ENCODE measurements around the gene GLI1.
"Not testable (repeated sequence)": the region's sequence is repeated elsewhere in the genome, so short reads cannot be mapped to it uniquely, and the experiment has no call there.

GLI1 gene

DNA sequence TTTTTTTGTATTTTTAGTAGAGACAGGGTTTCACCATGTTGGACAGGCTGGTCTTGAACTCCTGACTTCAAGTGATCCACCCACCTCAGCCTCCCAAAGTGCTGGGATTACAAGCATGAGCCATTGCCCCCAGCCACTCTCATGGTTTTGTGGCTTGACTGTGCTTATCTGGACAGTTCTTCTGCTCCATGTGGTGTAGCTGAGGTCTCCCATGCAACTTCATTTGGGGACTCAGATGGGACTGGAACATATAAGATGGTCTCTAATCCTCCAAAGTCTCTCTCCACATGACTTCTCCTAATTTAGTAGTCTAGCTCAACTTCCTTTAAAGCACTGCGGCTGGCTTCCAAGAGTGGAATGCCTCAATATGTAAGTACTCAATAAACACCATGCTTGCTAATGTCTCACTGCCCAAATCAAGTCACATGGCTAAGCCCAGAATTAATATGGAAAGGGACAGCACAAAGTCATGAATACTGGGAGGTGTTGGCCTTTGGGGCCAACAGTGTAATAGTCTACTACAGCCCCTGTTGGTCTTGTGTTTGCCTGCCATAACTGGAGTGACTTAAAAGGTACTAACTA lies 17.6 kb upstream of the GLI1 start:
- no peak for DNase-seq (ENCODE audit: low read depth)

DNA sequence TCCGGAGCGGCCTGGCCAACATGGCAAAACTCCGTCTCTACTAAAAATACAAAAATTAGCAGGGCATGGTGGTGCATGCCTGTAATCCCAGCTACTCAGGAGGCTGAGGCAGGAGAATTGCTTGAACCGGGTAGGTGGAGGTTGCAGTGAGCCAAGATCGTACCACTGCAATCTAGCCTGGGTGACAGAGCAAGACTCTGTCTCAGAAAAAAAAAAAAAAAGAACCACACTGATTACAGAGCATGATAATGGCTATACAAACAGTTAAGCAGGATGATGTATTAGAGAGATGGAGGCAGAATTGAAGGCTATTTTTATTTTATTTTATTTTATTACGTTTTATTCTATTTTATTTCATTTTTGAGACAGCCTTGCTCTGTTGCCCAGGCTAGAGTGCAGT lies 15.2 kb upstream of the GLI1 start:
- DNase-seq (ENCODE audit: low read depth): not testable (repeated sequence)

DNA sequence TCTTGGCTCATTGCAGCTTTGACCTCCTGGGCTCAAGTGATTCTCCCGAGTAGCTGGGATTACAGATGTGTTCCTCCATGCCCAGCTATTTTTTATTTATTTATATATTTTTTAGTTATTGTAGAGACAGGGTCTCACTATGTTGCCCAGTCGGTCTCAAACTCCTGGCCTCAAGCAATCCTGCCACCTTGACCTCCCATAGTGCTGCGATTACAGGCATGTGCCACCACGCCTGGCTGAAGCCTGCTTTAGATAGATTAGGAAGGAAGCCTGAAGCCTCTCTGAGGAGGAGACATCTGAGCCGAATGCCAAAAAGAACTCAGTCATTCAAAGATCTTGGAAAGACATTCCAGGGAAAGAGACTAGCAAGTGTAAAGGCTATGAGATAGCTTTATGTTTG lies 14.8 kb upstream of the GLI1 start:
- DNase-seq (ENCODE audit: low read depth): no peak

DNA sequence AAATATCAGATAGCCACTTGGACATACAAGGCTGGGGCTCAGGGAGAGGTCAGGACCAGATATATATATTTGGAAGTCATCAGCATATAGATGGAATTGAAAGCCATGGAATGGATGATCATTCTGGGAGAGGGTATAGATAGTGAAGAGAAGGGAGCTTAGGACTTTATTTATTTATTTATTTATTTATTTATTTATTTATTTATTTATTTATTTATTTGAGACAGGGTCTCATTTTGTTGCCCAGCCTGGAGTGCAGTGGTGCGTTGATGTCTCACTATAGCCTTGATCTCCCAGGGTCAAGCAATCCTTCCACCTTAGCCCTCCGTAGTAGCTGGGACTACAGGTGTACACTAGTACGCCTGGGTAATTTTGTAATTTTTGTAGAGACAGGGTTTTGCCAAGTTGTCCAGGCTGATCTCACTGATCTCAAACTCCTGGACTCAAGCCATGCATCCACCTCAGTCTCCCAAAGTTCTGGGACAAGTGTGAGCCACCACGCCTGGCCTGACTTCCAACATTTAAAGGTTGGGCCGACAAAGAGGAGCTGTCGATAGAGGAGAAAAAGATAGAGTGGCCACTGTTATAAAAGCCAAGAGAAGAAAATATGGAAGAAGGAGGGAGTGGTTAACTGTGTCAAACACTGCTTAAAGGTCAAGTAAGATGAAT lies 13.2 kb upstream of the GLI1 start:
- DNase-seq (ENCODE audit: low read depth): no peak

DNA sequence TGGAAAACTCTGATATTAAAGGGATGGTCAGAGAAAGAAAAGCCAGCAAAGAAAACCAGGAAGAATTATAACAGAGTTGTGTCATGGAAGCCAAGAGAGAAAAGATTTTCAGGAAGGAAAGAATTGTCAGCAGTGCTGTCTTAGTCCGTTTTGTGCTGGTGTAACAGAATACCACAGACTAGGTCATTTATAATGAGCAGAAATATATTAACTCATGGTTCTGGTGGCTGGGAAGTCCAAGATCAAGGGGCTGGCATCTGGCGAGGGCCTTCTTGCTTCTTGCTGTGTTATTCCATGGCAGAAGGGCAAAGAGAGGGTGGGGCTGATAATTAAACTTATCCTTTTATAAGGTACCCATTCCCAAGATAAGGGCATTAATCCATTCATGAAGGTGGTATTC lies 10.9 kb upstream of the GLI1 start:
- DNase-seq (ENCODE audit: low read depth): no peak

- no peak for DNase-seq (ENCODE audit: low read depth)
These were observed 10.2 kb upstream of the GLI1 start for GRCh38 chr12:57449375-57449774.

GRCh38 chr12:57450057-57450456 lies 9.5 kb upstream of the GLI1 start:
- no peak for DNase-seq (ENCODE audit: low read depth)

DNA sequence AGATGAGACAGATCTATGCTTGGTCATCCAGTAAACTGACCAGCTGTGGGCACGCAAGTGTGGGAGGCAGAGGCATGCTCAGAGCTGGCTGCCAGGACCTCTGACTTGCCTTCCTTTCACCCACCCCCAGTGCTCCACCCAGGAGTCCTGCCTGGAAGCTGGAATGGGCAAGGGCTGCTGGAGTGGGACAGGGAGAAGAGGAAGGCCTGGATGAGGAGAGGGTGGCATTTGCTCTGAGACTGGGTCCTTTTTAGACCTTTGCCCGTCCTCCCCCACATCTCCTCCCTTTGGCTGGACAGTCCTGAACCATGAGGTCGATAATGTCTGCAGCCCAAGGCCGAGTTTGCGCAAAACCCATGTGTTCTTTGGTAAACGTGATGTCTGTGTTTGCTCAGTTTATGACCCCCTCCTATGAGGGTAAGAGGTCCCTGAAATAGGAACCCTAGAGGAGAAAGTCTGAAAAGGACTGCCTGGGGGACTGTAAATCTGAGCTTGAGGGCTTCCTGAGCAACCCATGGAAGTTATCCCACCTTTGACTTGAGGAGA lies 8.3 kb upstream of the GLI1 start:
- no peak for DNase-seq (ENCODE audit: low read depth)

- no peak for DNase-seq (ENCODE audit: low read depth)
These were observed 7.2 kb upstream of the GLI1 start for GRCh38 chr12:57452181-57452936.

DNA sequence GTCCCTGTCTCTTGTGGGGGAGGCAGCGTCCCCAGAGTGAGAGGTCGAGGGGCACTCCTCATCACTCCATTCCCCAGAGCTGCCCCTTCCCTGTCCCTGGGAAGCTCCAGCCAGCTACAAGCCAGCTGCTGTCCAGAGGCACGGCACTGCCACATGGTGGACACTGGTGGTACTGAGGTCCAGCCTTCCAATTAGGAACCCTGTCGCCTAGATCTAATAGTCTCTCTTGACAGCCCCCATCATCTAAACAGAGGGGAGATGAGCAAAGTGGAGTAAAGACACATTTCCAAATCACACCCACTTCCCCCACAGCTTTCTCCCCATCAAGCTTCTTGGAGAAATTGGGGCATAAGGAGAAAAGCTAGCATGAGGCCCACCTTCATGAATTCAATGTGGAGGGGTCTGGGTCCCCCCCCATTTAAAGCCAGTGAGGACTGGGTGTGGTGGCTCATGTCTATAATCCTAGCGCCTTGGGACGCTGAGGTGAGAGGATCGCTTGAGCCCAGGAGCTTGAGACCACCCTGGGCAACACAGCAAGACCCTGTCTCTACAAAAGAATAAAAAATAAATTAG lies 6.6 kb upstream of the GLI1 start:
- DNase-seq (ENCODE audit: low read depth): no peak

DNA sequence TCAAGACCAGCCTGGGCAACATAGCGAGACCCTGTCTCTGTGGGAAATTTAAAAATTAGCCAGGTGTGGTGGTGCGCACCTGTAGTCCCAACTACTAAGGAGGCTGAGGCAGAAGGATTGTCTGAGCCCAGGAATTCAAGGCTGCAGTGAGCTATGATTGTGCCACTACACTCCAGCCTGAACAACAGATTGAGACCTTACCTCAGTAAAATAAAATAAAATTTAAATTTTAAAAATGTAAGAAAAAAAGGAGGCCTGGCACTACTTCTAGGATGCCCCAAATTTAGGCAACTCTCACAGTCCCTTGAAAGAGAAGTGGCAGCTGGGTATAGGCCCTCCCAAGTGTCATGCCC lies 5.4 kb upstream of the GLI1 start:
- DNase-seq (ENCODE audit: low read depth): no peak

GRCh38 chr12:57454566-57455373 lies 4.8 kb upstream of the GLI1 start, which contains the start of gene INHBE:
INHBE (plus strand) TSS chr12:57455307; CDS start chr12:57455537, 230 bp downstream.
- DNase-seq (ENCODE audit: low read depth): no peak

GRCh38 chr12:57455374-57456144 lies 4.0 kb upstream of the GLI1 start:
- DNase-seq (ENCODE audit: low read depth): no peak

- DNase-seq (ENCODE audit: low read depth): no peak
These were observed 3.4 kb upstream of the GLI1 start for GRCh38 chr12:57456145-57456700.

GRCh38 chr12:57456737-57457490 lies 2.7 kb upstream of the GLI1 start:
- no peak for DNase-seq (ENCODE audit: low read depth)

GRCh38 chr12:57458665-57459054 lies 925 bp upstream of the GLI1 start:
- no peak for DNase-seq (ENCODE audit: low read depth)

DNA sequence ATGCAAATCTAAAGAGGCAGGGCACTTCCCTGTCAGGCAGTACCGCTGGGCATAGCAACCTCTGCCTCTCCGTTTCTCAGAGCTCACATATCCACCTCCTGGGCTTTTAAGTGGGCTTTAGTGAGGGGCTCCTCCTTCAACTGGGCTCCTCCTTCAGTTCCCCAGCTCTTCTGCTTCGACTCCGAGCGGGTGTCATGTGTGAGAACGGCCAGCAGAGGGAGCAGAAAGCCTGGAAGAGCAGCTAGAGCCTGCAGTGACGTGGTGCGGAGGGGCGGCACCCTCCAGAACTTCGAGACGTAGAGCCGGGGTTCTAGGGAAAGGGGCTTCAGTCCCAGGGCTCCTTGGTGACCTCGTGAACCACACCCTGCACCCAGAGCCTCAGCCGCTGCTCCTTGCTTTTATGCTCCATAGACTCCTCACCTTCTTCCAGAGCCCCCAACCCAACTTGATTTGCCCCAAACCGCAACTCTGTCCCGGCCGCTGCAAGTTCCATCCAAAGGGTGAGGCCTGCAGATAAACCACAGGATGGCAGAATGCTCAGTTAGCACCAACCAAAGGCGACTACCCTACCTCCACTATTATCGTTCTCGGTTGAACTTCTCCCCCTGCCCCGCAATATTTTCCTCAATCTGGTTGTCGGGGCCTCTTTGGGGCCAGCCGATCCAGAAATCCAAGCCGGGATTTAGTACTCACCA lies 383 bp upstream of the GLI1 start:
- DNase-seq (ENCODE audit: low read depth): peak; percentile 92

DNA sequence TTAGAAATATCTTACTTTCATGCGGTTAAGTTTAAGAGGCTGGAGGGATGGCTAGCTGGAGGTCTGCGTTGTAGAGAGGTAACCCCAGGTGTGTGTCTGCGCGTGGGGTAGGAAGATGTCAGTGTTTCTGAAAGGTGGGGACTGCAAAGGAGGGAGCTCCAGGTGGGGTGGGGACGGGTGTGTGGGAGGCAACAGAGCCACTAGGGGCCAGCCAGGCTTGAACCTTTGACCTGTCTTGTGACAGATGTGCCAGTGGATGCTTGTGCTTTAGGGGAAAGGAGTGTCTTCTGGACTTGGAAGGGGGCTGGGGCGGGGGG lies 841 bp downstream of the GLI1 start:
- DNase-seq (ENCODE audit: low read depth): no peak

DNA sequence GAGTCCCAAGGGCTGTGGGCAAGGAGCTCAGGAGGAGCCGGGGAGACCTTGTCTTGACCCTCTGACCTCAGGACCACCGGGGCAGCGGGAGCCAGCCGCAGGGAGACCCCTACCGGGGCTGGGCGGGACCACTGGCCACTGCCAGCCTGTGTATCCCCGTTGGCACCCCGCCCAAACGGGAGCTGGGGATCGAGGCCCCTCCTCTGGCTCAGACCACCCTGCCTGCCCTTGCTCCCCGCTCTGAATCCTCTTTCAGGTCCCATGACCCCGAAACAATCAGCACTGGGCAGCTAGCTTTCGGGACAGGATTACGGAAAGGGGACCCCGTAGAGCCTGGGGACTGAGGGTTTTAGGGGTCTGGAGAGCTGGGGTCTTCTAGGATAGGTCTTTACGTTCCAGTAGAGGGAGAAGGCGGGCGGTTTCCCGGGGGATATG lies 1.3 kb downstream of the GLI1 start:
- no peak for DNase-seq (ENCODE audit: low read depth)
